Coronary artery (tissue), 2 donors: ENCODE results near the gene ADAMTS3.

Experiments
- DNase-seq: peaks from one replicate; pipeline ENCODE4 v3.0.0-alpha.2; 2017; ENCODE audit warnings: low spot score
- H3K27ac ChIP-seq, 2 donors: fragments of 200-600 bp; sonication (generic); one replicate each; pipeline ENCODE4 v1.5.1; 2016 to 2019
- H3K4me3 ChIP-seq: fragments of 200-600 bp; sonication (generic); 2 replicates; pipeline ENCODE4 v1.5.1; 2016; ENCODE audit warnings: mild to moderate bottlenecking, moderate library complexity
- TF ChIP-seq, protein P1 (sequence below): fragments of 200-600 bp; sonication (generic); IDR thresholded peaks from one replicate; pipeline ENCODE4 v1.5.1; 2019; ENCODE audit warnings: antibody characterized with exemption

Gene ADAMTS3

DNA sequence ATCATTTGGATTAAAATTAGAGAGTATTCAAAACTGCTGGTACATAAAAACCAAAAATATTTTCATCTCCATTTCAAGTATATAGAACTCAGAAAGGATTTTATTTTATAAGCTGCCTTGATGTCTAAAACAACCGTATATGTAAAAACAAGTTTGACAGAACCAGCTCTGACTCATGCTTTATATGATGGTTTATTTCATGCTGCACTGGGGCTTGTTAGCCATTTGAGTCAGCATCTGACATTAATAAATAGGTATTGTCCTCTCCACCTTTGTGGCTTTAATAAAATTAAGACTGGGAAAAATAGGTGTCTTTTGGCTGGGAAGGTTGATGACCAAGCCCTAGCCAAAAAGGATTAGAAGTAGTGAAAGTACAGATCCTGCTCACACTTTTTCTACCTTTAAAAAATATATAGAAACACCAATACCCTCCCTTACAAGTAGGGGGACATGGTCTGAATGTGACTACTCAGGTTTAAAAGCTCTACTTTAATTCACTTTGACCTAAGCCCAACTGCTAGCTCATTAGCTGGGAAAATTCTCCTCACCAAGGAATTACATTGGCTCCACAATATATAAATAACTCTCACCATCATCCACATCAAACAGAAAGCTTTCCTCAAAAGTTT lies 228.1 kb downstream of the ADAMTS3 start:
- DNase-seq, result no peak
- TF ChIP-seq, protein P1, sequence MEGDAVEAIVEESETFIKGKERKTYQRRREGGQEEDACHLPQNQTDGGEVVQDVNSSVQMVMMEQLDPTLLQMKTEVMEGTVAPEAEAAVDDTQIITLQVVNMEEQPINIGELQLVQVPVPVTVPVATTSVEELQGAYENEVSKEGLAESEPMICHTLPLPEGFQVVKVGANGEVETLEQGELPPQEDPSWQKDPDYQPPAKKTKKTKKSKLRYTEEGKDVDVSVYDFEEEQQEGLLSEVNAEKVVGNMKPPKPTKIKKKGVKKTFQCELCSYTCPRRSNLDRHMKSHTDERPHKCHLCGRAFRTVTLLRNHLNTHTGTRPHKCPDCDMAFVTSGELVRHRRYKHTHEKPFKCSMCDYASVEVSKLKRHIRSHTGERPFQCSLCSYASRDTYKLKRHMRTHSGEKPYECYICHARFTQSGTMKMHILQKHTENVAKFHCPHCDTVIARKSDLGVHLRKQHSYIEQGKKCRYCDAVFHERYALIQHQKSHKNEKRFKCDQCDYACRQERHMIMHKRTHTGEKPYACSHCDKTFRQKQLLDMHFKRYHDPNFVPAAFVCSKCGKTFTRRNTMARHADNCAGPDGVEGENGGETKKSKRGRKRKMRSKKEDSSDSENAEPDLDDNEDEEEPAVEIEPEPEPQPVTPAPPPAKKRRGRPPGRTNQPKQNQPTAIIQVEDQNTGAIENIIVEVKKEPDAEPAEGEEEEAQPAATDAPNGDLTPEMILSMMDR, result no peak
- Histone ChIP-seq H3K27ac (peak overlapping the region in 1 of 2 donors; percentile 34), H3K4me3 (no peak overlapping the region)

DNA sequence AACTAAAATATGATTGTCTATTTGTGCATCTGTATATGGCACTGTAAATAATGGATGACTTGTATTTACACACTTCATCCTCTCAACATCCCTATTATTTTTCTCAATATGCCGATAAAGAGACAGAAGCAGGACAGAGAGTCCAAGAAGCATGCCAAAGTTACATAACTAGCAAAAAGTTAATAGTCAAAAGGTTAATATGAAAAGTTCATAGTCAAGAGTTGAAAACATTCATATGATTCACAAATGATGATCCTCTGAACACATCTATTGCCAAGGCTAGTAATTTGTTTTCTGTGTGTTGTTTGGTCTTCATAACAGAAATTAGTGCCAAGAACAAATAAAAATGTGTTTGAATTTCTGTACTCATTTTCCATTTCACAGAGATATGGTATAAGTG lies 231.0 kb downstream of the ADAMTS3 start:
- Histone ChIP-seq H3K4me3 (no peak overlapping the region), H3K27ac (no peak overlapping the region)
- DNase-seq, result no peak
- TF ChIP-seq, protein P1, result no peak

DNA sequence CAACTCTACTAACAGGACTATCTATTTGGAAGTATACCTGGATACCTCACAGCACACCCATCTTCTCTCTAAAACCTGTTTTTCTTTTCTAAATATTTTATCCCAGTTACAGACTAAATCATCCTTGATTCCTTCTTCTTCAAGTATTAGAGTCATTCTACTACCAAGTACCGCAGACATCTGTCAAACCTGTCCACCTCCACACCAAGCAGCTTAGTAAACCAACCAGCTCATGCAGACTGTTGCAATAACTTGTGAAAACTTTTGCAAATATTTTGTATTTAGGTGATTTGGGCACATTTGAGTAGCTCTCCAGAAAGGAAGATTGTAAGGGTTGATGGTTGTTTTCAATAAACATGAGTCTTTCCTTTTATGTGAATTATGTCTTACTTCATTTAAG lies 238.6 kb downstream of the ADAMTS3 start:
- TF ChIP-seq, protein P1, result no peak
- Histone ChIP-seq H3K4me3 (no peak overlapping the region), H3K27ac (no peak overlapping the region)
- no peak for DNase-seq

DNA sequence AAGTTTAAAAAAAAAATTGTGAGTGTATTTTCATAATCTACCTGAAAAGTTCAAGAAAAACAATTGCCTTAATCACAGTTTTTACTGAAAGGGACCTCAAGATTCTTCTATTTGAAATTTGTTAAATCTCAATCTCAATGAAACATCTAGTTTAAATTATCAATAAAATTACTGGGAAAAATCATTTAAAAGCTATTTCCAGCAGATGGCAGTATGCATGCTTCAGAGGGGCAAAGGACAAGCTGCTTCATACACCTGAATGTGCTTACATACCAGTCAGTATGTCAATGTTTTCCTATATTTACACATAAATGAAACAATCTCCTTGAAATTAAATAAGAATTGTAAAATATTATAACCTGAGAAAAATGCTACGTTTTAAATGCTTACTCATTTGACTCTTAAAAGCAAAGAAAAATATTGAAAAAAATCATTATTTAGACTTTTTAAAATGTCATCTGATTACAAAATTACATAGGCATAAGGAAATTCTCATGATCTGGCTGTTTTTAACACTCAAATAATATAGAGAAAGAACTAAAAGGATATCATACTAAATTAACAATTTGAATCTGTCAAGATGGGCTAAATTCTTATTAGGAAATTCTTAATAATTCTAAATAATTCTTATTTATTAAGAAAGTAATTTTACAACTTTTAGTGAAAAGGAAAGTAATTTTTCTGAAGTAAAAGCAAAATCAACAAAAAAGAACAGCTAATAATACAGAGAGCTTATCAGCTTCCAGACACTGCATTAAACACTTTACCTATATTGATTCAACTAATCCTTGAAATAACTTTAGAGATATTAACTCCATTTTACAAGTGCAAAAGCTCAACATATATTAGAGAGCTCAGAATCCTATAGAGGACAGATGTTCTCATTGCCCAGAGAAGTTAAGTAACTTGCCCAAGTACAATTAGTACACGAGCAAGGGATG lies 242.1 kb downstream of the ADAMTS3 start:
- Histone ChIP-seq H3K27ac (no peak overlapping the region), H3K4me3 (no peak overlapping the region)
- no peak for DNase-seq
- TF ChIP-seq, protein P1, result peak; percentile 30

DNA sequence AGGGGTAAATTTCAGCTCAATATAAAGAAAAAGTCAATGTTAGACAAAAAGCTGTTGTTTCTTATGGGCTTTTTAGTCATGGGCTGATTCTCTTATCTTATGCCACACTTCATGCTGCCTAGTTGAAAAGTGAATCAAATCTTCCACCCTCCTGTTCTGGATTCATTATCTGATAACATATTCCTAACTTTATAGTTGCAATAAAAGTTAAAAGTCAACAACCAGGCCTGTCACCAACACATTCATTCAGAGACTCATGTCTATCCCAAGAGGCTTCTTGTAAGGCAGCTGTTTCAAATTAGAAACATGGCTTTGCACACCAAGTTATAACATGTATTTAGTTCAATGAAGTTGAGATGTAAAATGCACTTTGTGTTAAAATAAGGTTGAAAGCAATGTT lies 243.8 kb downstream of the ADAMTS3 start:
- DNase-seq, result no peak
- H3K27ac ChIP-seq, result no peak overlapping the region
- no peak overlapping the region for H3K4me3 ChIP-seq
- TF ChIP-seq, protein P1, result no peak

DNA sequence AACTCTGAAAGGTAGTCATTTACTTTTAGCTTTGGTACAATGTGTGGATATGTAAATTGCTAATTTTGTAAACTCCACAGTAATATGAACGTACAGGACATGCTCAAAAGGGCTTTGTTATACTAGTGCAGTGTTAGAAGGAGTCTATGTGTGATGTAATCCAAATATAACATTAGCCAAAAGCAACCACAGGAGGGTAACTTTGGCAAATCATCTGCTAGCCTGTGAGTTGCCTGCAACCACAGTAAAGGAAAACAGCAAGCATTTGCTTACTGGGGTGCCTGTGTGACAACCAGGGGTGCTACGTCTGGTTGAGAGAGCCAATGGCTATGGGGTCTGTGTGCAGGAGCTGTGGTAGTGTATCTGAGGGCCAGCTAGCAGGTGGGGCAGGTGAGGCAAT lies 245.8 kb downstream of the ADAMTS3 start:
- TF ChIP-seq, protein P1, result no peak
- H3K27ac ChIP-seq, result no peak overlapping the region
- no peak for DNase-seq
- no peak overlapping the region for H3K4me3 ChIP-seq
